CD4-positive, alpha-beta T cell (primary cell): ENCODE data around the gene GPR153. TPM values are rescaled to one million over a fixed set of nuclear protein-coding genes. Genes with fewer than 3 reads are reported as not detected.

ENCODE experiments used
- ATAC-seq: fragments of 200-7000 bp; cut with Tn5 transposase; one replicate; pipeline ENCODE4 v1.10.0; 2022; ENCODE audit warnings: mild to moderate bottlenecking; ENCODE audit not compliant: poor library complexity
- CTCF ChIA-PET: fragments of 350-600 bp; sonication (Branson Sonifier 250); formaldehyde crosslinking; loops from one replicate; lab custom pipeline; 2021; ENCODE audit warnings: antibody characterized with exemption, inconsistent platforms; lab: Charles Lee
- POLR2A ChIA-PET: fragments of 350-600 bp; sonication (Branson Sonifier 250); formaldehyde crosslinking; loops from one replicate; lab custom pipeline; 2021; ENCODE audit warnings: antibody characterized with exemption, inconsistent platforms; lab: Charles Lee
- DNase-seq, 14 experiments: peaks; one replicate each; pipeline ENCODE4 v3.0.0-alpha.2; 2013 to 2020; ENCODE audit warnings: mixed read lengths in 2 of 14
- H3K27ac ChIP-seq, 2 donors: one replicate each; pipeline versions ENCODE4 v1.5.1 to v1.7.0; 2013; ENCODE audit warnings: low read length in 2 of 2, low read depth in 1 of 2, mild to moderate bottlenecking in 1 of 2
- H3K27me3 ChIP-seq, 2 experiments: 1 replicate in 1 of 2; 2 replicates in 1 of 2; pipeline versions ENCODE4 v1.6.1 to v1.7.0; 2013; ENCODE audit warnings: low read length in 2 of 2, control low read depth in 1 of 2, mild to moderate bottlenecking in 1 of 2, moderate library complexity in 1 of 2; ENCODE audit not compliant: insufficient read depth in 2 of 2, control insufficient read depth in 1 of 2
- H3K36me3 ChIP-seq: one replicate; pipeline ENCODE4 v1.6.1; 2013; ENCODE audit warnings: low read length, control low read depth; ENCODE audit not compliant: insufficient read depth
- H3K4me1 ChIP-seq: one replicate; pipeline ENCODE4 v1.6.1; 2013; ENCODE audit warnings: low read length, control low read depth; ENCODE audit not compliant: insufficient read depth
- H3K4me3 ChIP-seq: one replicate; pipeline ENCODE4 v1.5.1; 2013; ENCODE audit warnings: mild to moderate bottlenecking, low read length, moderate library complexity
- H3K9me3 ChIP-seq, 2 experiments: 1 replicate in 1 of 2; 2 replicates in 1 of 2; pipeline versions ENCODE4 v1.6.1 to v1.7.0; 2013; ENCODE audit warnings: low read length in 2 of 2, mild to moderate bottlenecking in 2 of 2, control low read depth in 1 of 2, moderate library complexity in 1 of 2; ENCODE audit not compliant: control insufficient read depth in 1 of 2, insufficient read depth in 1 of 2
- H3K27ac Mint-ChIP-seq: one replicate; pipeline ENCODE4 v1.8.0; 2020; ENCODE audit warnings: mixed read lengths
- H3K27me3 Mint-ChIP-seq: one replicate; pipeline ENCODE4 v1.8.0; 2021; ENCODE audit warnings: mixed read lengths
- H3K36me3 Mint-ChIP-seq: one replicate; pipeline ENCODE4 v1.8.0; 2021; ENCODE audit warnings: low read depth, mixed read lengths
- H3K4me1 Mint-ChIP-seq: one replicate; pipeline ENCODE4 v1.8.0; 2021; ENCODE audit warnings: low read depth, mixed read lengths
- H3K4me3 Mint-ChIP-seq: one replicate; pipeline ENCODE4 v1.8.0; 2020; ENCODE audit warnings: mild to moderate bottlenecking, mixed read lengths
- H3K9me3 Mint-ChIP-seq: one replicate; pipeline ENCODE4 v1.8.0; 2020; ENCODE audit warnings: mixed read lengths
- CTCF ChIP-seq: fragments of 200-600 bp; IDR thresholded peaks from one replicate; pipeline ENCODE4 v1.8.0; 2022; ENCODE audit warnings: antibody characterized with exemption, mild to moderate bottlenecking
- intact Hi-C, 2 experiments: fragments of 100-400 bp; cut with DNase I in 1 of 2; cut with micrococcal nuclease in 1 of 2; formaldehyde crosslinking; loops; one replicate each; pipeline versions ENCODE4 v1.15.1 to v1.9.0; 2023 to 2025; cut with DNase I, micrococcal nuclease
- total RNA-seq, 174 experiments: library from RNA in 2 of 174; stranded (reverse) in 2 of 174; gene quantifications; one replicate each; pipeline ENCODE4 v1.2.3 and lab custom pipeline; 2021 to 2026

Gene GPR153
- total RNA-seq, 2 experiments from 2014 or later: 0.14 to 0.19 TPM

DNA sequence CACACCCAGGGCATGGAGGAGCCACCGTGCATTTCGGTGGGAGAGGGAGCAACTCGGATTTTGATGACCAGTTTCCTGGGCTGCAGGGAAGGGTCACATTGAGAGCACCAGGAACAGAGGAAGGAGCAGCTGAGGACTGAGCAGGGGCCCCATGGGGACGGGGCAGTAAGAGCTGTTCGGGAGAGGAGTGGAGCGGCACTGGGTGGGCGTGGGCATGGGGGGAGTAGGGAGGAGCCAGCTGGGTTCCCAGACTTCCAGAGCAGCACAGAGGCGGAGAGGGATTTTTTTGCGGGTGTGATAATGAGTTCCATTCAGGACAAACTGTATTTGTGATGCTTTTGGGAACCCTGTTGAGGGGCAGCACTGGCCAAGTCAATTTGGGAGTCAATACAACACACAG lies 17.4 kb upstream of the GPR153 start:
- ChIA-PET POLR2A (no interaction called here), CTCF (no interaction called here)
- Histone ChIP-seq H3K9me3 (no peaks in the 10 kb centered on the region), H3K27ac (no peak overlapping the region), H3K36me3 (no peaks in the 10 kb centered on the region), H3K4me1 (no peaks in the 10 kb centered on the region), H3K27me3 (no peaks in the 10 kb centered on the region), H3K4me3 (no peak overlapping the region)
- Mint-ChIP-seq H3K4me1 (no peaks in the 10 kb centered on the region), H3K9me3 (no peaks in the 10 kb centered on the region), H3K36me3 (no peaks in the 10 kb centered on the region), H3K27ac (no peak overlapping the region), H3K27me3 (no peaks in the 10 kb centered on the region), H3K4me3 (no peak overlapping the region)
- intact Hi-C loops: no loop called here
- DNase-seq (no peak), ATAC-seq (no peak)
- TF ChIP-seq CTCF: no peak

DNA sequence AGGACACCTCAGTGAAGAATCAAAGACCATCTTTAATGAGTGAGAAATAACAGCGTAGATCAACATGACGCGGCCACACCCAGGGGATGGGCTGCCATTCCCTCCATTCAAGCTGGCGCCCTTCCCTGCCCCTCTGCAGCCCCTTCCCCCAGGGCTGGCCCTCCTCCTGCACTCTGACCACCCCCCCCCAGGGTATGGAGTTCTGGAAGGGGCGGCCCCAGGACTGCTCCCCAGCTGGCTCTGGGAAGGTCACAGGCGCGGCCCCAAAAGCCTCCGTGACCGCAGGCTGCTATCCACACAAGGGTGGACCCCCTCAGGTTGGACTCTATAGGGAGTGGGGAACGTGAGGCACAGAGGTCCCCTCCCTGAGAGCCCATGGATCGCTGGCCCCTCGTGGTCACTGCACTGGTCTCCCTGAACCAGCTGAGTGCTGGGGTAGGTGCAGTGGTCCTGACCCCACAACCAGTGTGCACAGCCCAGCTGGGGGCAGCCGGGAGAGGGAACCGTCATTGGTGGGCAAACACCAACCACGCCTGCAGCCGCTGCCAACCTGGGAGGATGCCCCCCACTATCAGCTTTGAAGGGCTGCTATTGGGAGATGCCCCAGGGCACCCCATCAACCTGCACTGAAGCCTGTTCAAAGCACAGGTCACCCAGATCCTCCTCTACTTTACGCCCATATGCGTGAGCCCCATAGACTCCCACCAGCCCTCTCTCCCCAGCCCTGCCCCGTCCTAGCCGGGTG lies 16.1 kb upstream of the GPR153 start:
- ChIA-PET CTCF (no interaction called here), POLR2A (no interaction called here)
- Mint-ChIP-seq H3K4me1 (no peaks in the 10 kb centered on the region), H3K9me3 (no peaks in the 10 kb centered on the region), H3K27me3 (no peaks in the 10 kb centered on the region), H3K4me3 (no peak overlapping the region), H3K27ac (no peak overlapping the region), H3K36me3 (no peaks in the 10 kb centered on the region)
- H3K4me3 ChIP-seq: no peak overlapping the region
- no peak for ATAC-seq
- intact Hi-C loops: no loop called here
- H3K4me1 ChIP-seq: no peaks in the 10 kb centered on the region
- no peaks in the 10 kb centered on the region for H3K27me3 ChIP-seq
- H3K27ac ChIP-seq: no peak overlapping the region
- no peak for DNase-seq
- no peaks in the 10 kb centered on the region for H3K9me3 ChIP-seq
- H3K36me3 ChIP-seq: no peaks in the 10 kb centered on the region
- TF ChIP-seq CTCF: no peak

DNA sequence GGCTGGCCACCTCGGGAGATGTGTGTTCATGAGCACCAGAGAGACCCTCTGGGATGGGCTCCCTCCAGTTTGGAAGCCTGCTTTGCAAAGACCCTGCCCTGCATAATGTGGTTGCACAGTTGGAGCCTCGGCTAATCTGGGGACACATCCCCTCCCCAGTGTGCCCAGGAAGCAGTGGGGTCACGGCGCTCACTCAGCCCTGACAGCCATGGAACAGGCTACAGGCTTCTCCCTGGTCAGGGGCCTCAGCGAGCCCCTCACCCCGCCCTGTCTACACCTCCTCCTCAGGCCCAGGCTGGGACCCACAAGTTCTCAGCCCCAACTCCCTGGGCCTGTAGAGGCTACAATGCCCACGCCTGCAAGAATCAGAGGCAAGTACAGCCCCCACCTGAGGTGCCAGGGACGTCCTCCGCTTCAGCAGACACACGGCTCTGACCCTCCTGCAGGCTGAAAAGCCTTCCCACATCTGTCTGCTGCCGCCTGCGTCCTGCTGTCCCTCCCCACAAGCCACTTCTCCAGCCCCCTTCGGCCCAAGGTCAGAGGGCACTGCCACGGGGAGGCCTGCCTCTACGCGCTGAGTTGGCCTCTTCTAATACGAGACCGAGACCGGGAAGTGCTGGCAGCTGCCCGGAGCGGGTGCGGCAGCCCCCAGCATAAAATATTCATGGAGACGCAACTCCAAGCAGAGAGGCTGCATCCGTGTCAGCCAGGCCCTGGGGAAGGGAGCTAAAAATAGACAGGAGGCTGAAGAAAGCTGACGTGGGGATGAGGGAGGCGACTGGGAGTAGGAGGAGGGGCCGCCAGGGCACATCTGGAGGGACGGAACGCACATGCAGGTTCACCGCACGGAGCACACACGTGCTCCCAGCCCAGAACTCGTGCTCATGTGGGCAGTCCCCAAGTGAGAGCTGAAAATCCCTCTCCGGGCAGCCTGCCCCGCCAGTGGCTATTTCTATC lies 15.2 kb upstream of the GPR153 start:
- no peaks in the 10 kb centered on the region for H3K36me3 ChIP-seq
- intact Hi-C loops: no loop called here
- Mint-ChIP-seq H3K4me1 (no peaks in the 10 kb centered on the region), H3K36me3 (no peaks in the 10 kb centered on the region), H3K27ac (no peak overlapping the region), H3K4me3 (no peak overlapping the region), H3K9me3 (no peaks in the 10 kb centered on the region), H3K27me3 (no peaks in the 10 kb centered on the region)
- no peaks in the 10 kb centered on the region for H3K9me3 ChIP-seq
- no peaks in the 10 kb centered on the region for H3K27me3 ChIP-seq
- ChIA-PET CTCF (no interaction called here), POLR2A (no interaction called here)
- H3K4me1 ChIP-seq: no peaks in the 10 kb centered on the region
- DNase-seq (no peak), ATAC-seq (no peak)
- no peak overlapping the region for H3K27ac ChIP-seq
- no peak overlapping the region for H3K4me3 ChIP-seq
- no peak for TF ChIP-seq CTCF
